ENCODE results near the gene CPSF7. TPM values are rescaled to one million over a fixed set of nuclear protein-coding genes. Genes with fewer than 3 reads are reported as not detected.

CPSF7 gene
- total and polyA plus RNA-seq, 2 experiments from 2014 or later = 27.5 to 39.6 TPM

DNA sequence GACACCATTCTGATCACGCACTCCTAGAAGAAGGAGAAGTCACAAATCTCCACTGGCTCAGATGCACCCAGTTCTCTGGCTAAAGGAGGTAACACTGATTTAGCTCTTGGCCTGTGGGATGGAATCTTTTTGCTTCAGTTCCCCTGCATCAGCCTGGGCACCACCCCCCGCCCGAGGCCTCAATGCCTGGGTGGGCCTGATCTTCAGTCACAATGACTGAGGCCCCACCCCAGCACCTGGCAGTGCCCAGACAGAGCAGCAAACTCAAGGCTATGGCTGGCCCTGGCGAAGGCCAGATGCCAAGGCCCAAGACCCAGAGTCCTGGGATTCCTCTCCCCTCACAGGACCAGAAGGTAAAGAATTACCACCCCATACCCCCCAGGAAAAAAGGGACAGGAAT is 73.1 kb downstream of the CPSF7 start:
- no peaks in the 10 kb centered on the region for H3K4me1 ChIP-seq (ENCODE audit: insufficient read depth)
- no peaks in the 10 kb centered on the region for H4K20me1 ChIP-seq (ENCODE audit: insufficient read depth, poor library complexity, severe bottlenecking)
- no peak overlapping the region for H3K27ac ChIP-seq
- H3K27me3 ChIP-seq = no peaks in the 10 kb centered on the region
- no peak overlapping the region for H3K4me2 ChIP-seq
- DNase-seq (ENCODE audit: low spot score) = no peak
- no peak overlapping the region for H2AFZ ChIP-seq
- no peak overlapping the region for H3K4me3 ChIP-seq
- TF ChIP-seq EZH2phosphoT487 (IDR thresholded peaks at IDR 0.05; ENCODE audit: low read depth, severe bottlenecking, unreplicated experiment) (no peak), EZH2 (IDR thresholded peaks at IDR 0.05; ENCODE audit: borderline replicate concordance) (no peak)
- TF ChIP-seq, protein P1, sequence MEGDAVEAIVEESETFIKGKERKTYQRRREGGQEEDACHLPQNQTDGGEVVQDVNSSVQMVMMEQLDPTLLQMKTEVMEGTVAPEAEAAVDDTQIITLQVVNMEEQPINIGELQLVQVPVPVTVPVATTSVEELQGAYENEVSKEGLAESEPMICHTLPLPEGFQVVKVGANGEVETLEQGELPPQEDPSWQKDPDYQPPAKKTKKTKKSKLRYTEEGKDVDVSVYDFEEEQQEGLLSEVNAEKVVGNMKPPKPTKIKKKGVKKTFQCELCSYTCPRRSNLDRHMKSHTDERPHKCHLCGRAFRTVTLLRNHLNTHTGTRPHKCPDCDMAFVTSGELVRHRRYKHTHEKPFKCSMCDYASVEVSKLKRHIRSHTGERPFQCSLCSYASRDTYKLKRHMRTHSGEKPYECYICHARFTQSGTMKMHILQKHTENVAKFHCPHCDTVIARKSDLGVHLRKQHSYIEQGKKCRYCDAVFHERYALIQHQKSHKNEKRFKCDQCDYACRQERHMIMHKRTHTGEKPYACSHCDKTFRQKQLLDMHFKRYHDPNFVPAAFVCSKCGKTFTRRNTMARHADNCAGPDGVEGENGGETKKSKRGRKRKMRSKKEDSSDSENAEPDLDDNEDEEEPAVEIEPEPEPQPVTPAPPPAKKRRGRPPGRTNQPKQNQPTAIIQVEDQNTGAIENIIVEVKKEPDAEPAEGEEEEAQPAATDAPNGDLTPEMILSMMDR (IDR thresholded peaks at IDR 0.05; ENCODE audit: poor library complexity) = no peak
- no peaks in the 10 kb centered on the region for H3K36me3 ChIP-seq (replicated peaks; ENCODE audit: insufficient read depth, low read depth)
- peaks cover 18% of the 10 kb centered on the region for H3K79me2 ChIP-seq
- H3K9me2 ChIP-seq (replicated peaks; ENCODE audit: insufficient read depth) = no peaks in the 10 kb centered on the region
- H3K9me3 ChIP-seq (ENCODE audit: low read depth) = no peaks in the 10 kb centered on the region
- WGBS (ENCODE audit: low lambda C conversion rate, missing lambda C conversion rate) = 92% methylated on average over 4 of the region's 4 CpGs

DNA sequence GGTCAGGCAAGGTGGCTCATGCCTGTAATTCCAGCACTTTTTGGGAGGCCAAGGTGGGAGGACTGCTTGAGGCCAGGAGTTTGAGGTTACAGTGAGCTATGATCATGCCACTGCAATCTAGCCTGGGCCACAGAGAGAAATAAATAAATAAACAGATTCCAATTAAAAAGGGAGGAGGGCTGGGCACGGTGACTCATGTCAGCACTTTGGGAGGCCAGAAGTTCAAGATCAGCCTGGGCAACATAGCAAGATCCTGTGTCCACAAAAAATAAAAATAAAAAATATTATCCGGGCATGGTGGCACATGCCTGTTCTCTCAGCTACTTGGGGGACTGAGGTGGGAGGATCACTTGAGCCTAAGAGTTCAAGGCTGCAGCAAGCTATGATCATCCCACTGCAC is 75.6 kb downstream of the CPSF7 start:
- Histone ChIP-seq H3K4me1 (ENCODE audit: insufficient read depth) (no peaks in the 10 kb centered on the region), H3K9me3 (ENCODE audit: low read depth) (no peaks in the 10 kb centered on the region), H3K36me3 (replicated peaks; ENCODE audit: insufficient read depth, low read depth) (no peaks in the 10 kb centered on the region), H3K27ac (no peak overlapping the region), H3K79me2 (peaks cover 6% of the 10 kb centered on the region), H3K9me2 (replicated peaks; ENCODE audit: insufficient read depth) (no peaks in the 10 kb centered on the region), H3K27me3 (no peaks in the 10 kb centered on the region), H4K20me1 (ENCODE audit: insufficient read depth, poor library complexity, severe bottlenecking) (no peaks in the 10 kb centered on the region), H3K4me3 (no peak overlapping the region), H2AFZ (no peak overlapping the region), H3K4me2 (no peak overlapping the region)
- no peak for DNase-seq (ENCODE audit: low spot score)
- WGBS (ENCODE audit: low lambda C conversion rate, missing lambda C conversion rate) = 96% methylated on average over 2 of the region's 2 CpGs
- TF ChIP-seq EZH2 (IDR thresholded peaks at IDR 0.05; ENCODE audit: borderline replicate concordance) (no peak), EZH2phosphoT487 (IDR thresholded peaks at IDR 0.05; ENCODE audit: low read depth, severe bottlenecking, unreplicated experiment) (no peak)
- TF ChIP-seq, protein P1 (IDR thresholded peaks at IDR 0.05; ENCODE audit: poor library complexity) = no peak

DNA sequence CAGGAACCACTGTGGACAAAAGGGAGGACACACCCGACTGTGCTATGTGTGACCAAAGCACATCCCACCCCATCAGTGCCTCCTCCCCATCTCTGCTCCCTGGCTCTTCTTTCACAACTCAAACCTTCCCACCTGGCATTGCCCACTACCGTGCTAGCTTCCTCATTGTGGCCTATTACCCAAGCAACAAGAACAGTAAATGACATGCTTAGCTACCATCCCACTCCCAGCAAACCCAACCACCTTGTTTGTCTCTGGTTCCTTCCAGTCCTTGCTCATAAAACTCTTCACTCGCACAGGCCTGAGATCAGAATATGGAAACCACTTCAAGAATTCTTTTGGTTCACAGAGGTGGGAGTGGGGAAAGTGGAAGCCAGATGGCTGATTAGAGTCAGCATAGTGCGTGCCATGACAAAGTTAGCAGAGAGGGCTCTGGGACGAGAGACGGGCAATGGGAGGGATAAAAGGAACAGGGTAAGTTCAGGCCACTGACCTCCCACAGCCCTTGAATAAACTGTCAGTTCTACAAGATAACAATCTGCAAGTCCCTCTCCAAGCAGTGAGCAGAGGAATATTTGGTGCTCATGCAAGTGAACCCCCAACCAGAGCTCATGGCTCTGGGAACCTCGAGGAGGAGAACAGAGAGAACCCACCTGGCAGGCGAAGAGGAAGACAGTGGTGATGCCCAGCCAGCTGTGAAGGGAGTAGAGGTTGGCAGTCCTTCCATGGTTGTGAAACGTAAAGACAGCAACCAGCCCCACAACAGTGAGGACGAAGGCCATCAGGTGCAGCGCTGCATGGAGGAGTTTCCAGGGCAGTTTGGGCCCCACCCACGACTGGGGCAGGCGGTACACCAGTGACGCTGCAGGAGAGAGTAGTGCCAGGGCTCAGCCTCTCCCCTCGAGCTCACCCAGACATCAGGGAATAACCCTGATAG is 76.4 kb downstream of the CPSF7 start:
- H3K36me3 ChIP-seq (replicated peaks; ENCODE audit: insufficient read depth, low read depth) = no peaks in the 10 kb centered on the region
- 92% methylated on average over 15 of the region's 15 CpGs for WGBS (ENCODE audit: low lambda C conversion rate, missing lambda C conversion rate)
- no peaks in the 10 kb centered on the region for H4K20me1 ChIP-seq (ENCODE audit: insufficient read depth, poor library complexity, severe bottlenecking)

More for the DNA sequence above, 76.4 kb downstream of the CPSF7 start:
- no peaks in the 10 kb centered on the region for H3K4me1 ChIP-seq (ENCODE audit: insufficient read depth)
- no peaks in the 10 kb centered on the region for H3K9me2 ChIP-seq (replicated peaks; ENCODE audit: insufficient read depth)
- no peak overlapping the region for H3K4me2 ChIP-seq
- no peak for DNase-seq (ENCODE audit: low spot score)
- H3K4me3 ChIP-seq = no peak overlapping the region
- no peak overlapping the region for H2AFZ ChIP-seq
- no peak overlapping the region for H3K27ac ChIP-seq
- no peaks in the 10 kb centered on the region for H3K27me3 ChIP-seq
- TF ChIP-seq, protein P1 (IDR thresholded peaks at IDR 0.05; ENCODE audit: poor library complexity) = no peak
- no peak for TF ChIP-seq EZH2 (IDR thresholded peaks at IDR 0.05; ENCODE audit: borderline replicate concordance)
- no peak for TF ChIP-seq EZH2phosphoT487 (IDR thresholded peaks at IDR 0.05; ENCODE audit: low read depth, severe bottlenecking, unreplicated experiment)
- H3K79me2 ChIP-seq = peaks cover 6% of the 10 kb centered on the region
- H3K9me3 ChIP-seq (ENCODE audit: low read depth) = no peaks in the 10 kb centered on the region

Small RNAs within 50 kb of the gene (small RNA-seq; reads per million reads assigned to genes)
- gene RN7SL23P = not detected

Other genes starting within 250 kb of the CPSF7 start
- 0.27 and 0.48 TPM in 2 replicates for gene PGA3, start 226.5 kb downstream of the CPSF7 start, total RNA-seq
- 0.39 and 1.4 TPM in 2 replicates for gene PGA3, start 226.5 kb downstream of the CPSF7 start, polyA plus RNA-seq
- 2.0 and 7.1 TPM in 2 replicates for gene PGA4, start 207.6 kb downstream of the CPSF7 start, total RNA-seq
- gene PGA4, start 207.6 kb downstream of the CPSF7 start, polyA plus RNA-seq = 4.2 and 16.2 TPM in 2 replicates
- 0.77 and 1.5 TPM in 2 replicates for gene PGA5, start 188.8 kb downstream of the CPSF7 start, total RNA-seq
- gene PGA5, start 188.8 kb downstream of the CPSF7 start, polyA plus RNA-seq = 1.8 and 2.7 TPM in 2 replicates
- 6.7 and 7.8 TPM in 2 replicates for gene VWCE, start 134.7 kb downstream of the CPSF7 start, total RNA-seq
- gene VWCE, start 134.7 kb downstream of the CPSF7 start, polyA plus RNA-seq = 11.0 and 13.4 TPM in 2 replicates
- 207 and 215 TPM in 2 replicates for gene DDB1, start 96.9 kb downstream of the CPSF7 start, total RNA-seq
- 166 and 177 TPM in 2 replicates for gene DDB1, start 96.9 kb downstream of the CPSF7 start, polyA plus RNA-seq
- gene TKFC, start 96.7 kb downstream of the CPSF7 start, total RNA-seq = 41.5 and 42.3 TPM in 2 replicates
- 98.4 and 104 TPM in 2 replicates for gene TKFC, start 96.7 kb downstream of the CPSF7 start, polyA plus RNA-seq
- 34.8 and 37.2 TPM in 2 replicates for gene CYB561A3, start 68.1 kb downstream of the CPSF7 start, total RNA-seq
- 31.5 and 35.9 TPM in 2 replicates for gene CYB561A3, start 68.1 kb downstream of the CPSF7 start, polyA plus RNA-seq
- gene TMEM138, start 67.6 kb downstream of the CPSF7 start, total RNA-seq = 26.4 and 32.8 TPM in 2 replicates
- 36.5 and 48.6 TPM in 2 replicates for gene TMEM138, start 67.6 kb downstream of the CPSF7 start, polyA plus RNA-seq
- 26.9 and 28.7 TPM in 2 replicates for gene TMEM216, start 37.4 kb downstream of the CPSF7 start, total RNA-seq
- gene TMEM216, start 37.4 kb downstream of the CPSF7 start, polyA plus RNA-seq = 20.5 and 21.1 TPM in 2 replicates
- gene SDHAF2, start 149 bp upstream of the CPSF7 start, total RNA-seq = 47.8 and 62.3 TPM in 2 replicates
- 72.0 and 74.3 TPM in 2 replicates for gene SDHAF2, start 149 bp upstream of the CPSF7 start, polyA plus RNA-seq
- 0.20 and 0.43 TPM in 2 replicates for gene LRRC10B, start 78.8 kb upstream of the CPSF7 start, total RNA-seq
- 0.68 TPM in 1 of 2 replicates, not detected in the other for gene LRRC10B, start 78.8 kb upstream of the CPSF7 start, polyA plus RNA-seq
- 13.5 and 15.5 TPM in 2 replicates for gene SYT7, start 151.1 kb upstream of the CPSF7 start, total RNA-seq
- gene SYT7, start 151.1 kb upstream of the CPSF7 start, polyA plus RNA-seq = 8.7 and 11.3 TPM in 2 replicates

Measured in hepatocyte (in vitro differentiated cells).